ENCODE data around the gene CNOT10. TPM values are rescaled to one million over a fixed set of nuclear protein-coding genes. Genes with fewer than 3 reads are reported as not detected.

The CNOT10 gene
- total RNA-seq, 1 donor from 2014 or later, result 35.7 TPM

GRCh38 chr3:32713181-32713580 lies 28.2 kb downstream of the CNOT10 start:
- no peaks in the 10 kb centered on the region for H3K27me3 ChIP-seq (ENCODE audit: low read depth)
- peaks cover 64% of the 10 kb centered on the region for H3K36me3 ChIP-seq
- no peak for ATAC-seq
- intact Hi-C loops (cut with DNase I), result no loop called here
- DNase-seq, result no peak
- H3K27ac ChIP-seq, result no peak overlapping the region
- H3K4me1 ChIP-seq, result no peaks in the 10 kb centered on the region
- H3K9me3 ChIP-seq, result no peaks in the 10 kb centered on the region
- no peak overlapping the region for H3K4me3 ChIP-seq
- no peak for TF ChIP-seq CTCF (IDR thresholded peaks at IDR 0.05)

GRCh38 chr3:32719335-32719734 lies 34.3 kb downstream of the CNOT10 start:
- Histone ChIP-seq H3K27ac (no peak overlapping the region), H3K4me3 (no peak overlapping the region), H3K36me3 (peaks cover 64% of the 10 kb centered on the region), H3K27me3 (ENCODE audit: low read depth) (no peaks in the 10 kb centered on the region), H3K9me3 (no peaks in the 10 kb centered on the region), H3K4me1 (no peaks in the 10 kb centered on the region)
- no peak for TF ChIP-seq CTCF (IDR thresholded peaks at IDR 0.05)
- intact Hi-C loops (cut with DNase I), result no loop called here
- DNase-seq (no peak), ATAC-seq (no peak)

- no peak for TF ChIP-seq CTCF (IDR thresholded peaks at IDR 0.05)
- Histone ChIP-seq H3K27me3 (ENCODE audit: low read depth) (no peaks in the 10 kb centered on the region), H3K27ac (no peak overlapping the region), H3K9me3 (no peaks in the 10 kb centered on the region), H3K4me1 (no peaks in the 10 kb centered on the region), H3K4me3 (no peak overlapping the region), H3K36me3 (peaks cover 70% of the 10 kb centered on the region)
- no peak for DNase-seq
- intact Hi-C loops (cut with DNase I), result no loop called here
- ATAC-seq, result no peak
Measured at GRCh38 chr3:32719931-32720330, 34.9 kb downstream of the CNOT10 start.

GRCh38 chr3:32725721-32726120 lies 40.7 kb downstream of the CNOT10 start:
- no peak overlapping the region for H3K27ac ChIP-seq
- no peak for DNase-seq
- H3K4me1 ChIP-seq, result no peaks in the 10 kb centered on the region
- no peaks in the 10 kb centered on the region for H3K27me3 ChIP-seq (ENCODE audit: low read depth)
- H3K9me3 ChIP-seq, result no peaks in the 10 kb centered on the region
- H3K4me3 ChIP-seq, result no peak overlapping the region
- peaks cover 69% of the 10 kb centered on the region for H3K36me3 ChIP-seq
- intact Hi-C loops (cut with DNase I), result no loop called here
- ATAC-seq, result no peak
- no peak for TF ChIP-seq CTCF (IDR thresholded peaks at IDR 0.05)

- Histone ChIP-seq H3K27me3 (ENCODE audit: low read depth) (no peaks in the 10 kb centered on the region), H3K4me1 (no peaks in the 10 kb centered on the region), H3K27ac (no peak overlapping the region), H3K9me3 (no peaks in the 10 kb centered on the region), H3K4me3 (no peak overlapping the region), H3K36me3 (peaks cover 48% of the 10 kb centered on the region)
- DNase-seq, result no peak
- ATAC-seq, result peak; percentile 39 to 44
- intact Hi-C loops (cut with DNase I), result loop anchor here (10.0 kb wide), 1 partner anchor 201 kb away; no protein-coding TSS in a partner anchor
- TF ChIP-seq CTCF (IDR thresholded peaks at IDR 0.05), result peak; percentile 54
Measured at GRCh38 chr3:32733631-32734229, 48.7 kb downstream of the CNOT10 start.
